Effector CD4-positive, alpha-beta T cell (primary cell): ENCODE results near the gene BDH2.

Experiments used
- DNase-seq: peaks from one replicate; pipeline ENCODE4 v3.0.0-alpha.2; 2020

The BDH2 gene

GRCh38 chr4:103079621-103080020, 20.0 kb downstream of the BDH2 start:
- no peak for DNase-seq

- DNase-seq, result no peak
Measured at GRCh38 chr4:103076747-103077347, 22.8 kb downstream of the BDH2 start, which contains the start of gene SLC9B2. Gene SLC9B2 (minus strand): TSS chr4:103076761. CDS start chr4:103067550, 9,211 bp downstream.

GRCh38 chr4:103075894-103076746, 23.5 kb downstream of the BDH2 start:
- DNase-seq, result peak; percentile 35

- no peak for DNase-seq
Measured at GRCh38 chr4:103075435-103075893, 24.2 kb downstream of the BDH2 start.

GRCh38 chr4:103074744-103075434, 24.7 kb downstream of the BDH2 start:
- DNase-seq, result no peak

GRCh38 chr4:103073792-103074438, 25.7 kb downstream of the BDH2 start:
- no peak for DNase-seq

- DNase-seq, result no peak
Measured at GRCh38 chr4:103067841-103068547, 31.6 kb downstream of the BDH2 start.

- DNase-seq, result no peak
Measured at GRCh38 chr4:103060453-103061148, 39.0 kb downstream of the BDH2 start.

- no peak for DNase-seq
Measured at GRCh38 chr4:103054030-103054429, 45.6 kb downstream of the BDH2 start.

GRCh38 chr4:103052779-103053178, 46.9 kb downstream of the BDH2 start:
- no peak for DNase-seq

GRCh38 chr4:103052145-103052544, 47.5 kb downstream of the BDH2 start:
- DNase-seq, result no peak

GRCh38 chr4:103050736-103051436, 48.7 kb downstream of the BDH2 start:
- no peak for DNase-seq

GRCh38 chr4:103046416-103047290, 53.0 kb downstream of the BDH2 start:
- peak; percentile 25 for DNase-seq

GRCh38 chr4:103044183-103044582, 55.5 kb downstream of the BDH2 start:
- no peak for DNase-seq

- no peak for DNase-seq
Measured at GRCh38 chr4:103036169-103036568, 63.5 kb downstream of the BDH2 start.

- no peak for DNase-seq
Measured at GRCh38 chr4:103032574-103032973, 67.1 kb downstream of the BDH2 start.

- DNase-seq, result no peak
Measured at GRCh38 chr4:103030791-103031190, 68.8 kb downstream of the BDH2 start.

GRCh38 chr4:103029300-103029699, 70.3 kb downstream of the BDH2 start:
- no peak for DNase-seq
